ENCODE data around the gene DIO3.

The DIO3 gene

GRCh38 chr14:101514136-101514535, 47.2 kb upstream of the DIO3 start:
- Histone ChIP-seq H3K27me3 (ENCODE audit: insufficient read depth, low read length) (no peaks in the 10 kb centered on the region), H4K20me1 (ENCODE audit: insufficient read depth, low read length) (no peaks in the 10 kb centered on the region), H3K4me2 (ENCODE audit: low read length) (no peak overlapping the region), H3F3A (ENCODE audit: insufficient read depth, low read length) (no peaks in the 10 kb centered on the region), H3K9me3 (ENCODE audit: low read length) (no peaks in the 10 kb centered on the region), H3K27ac (ENCODE audit: low read depth, low read length, poor library complexity, severe bottlenecking) (no peak overlapping the region), H2AFZ (ENCODE audit: low read length) (no peak overlapping the region), H3K9me2 (ENCODE audit: low read depth, low read length) (no peaks in the 10 kb centered on the region), H3K79me2 (ENCODE audit: insufficient read depth, low read length) (no peaks in the 10 kb centered on the region), H3K36me3 (ENCODE audit: insufficient read depth, low read length) (no peaks in the 10 kb centered on the region), H3K4me1 (ENCODE audit: insufficient read depth, low read length, severe bottlenecking) (no peaks in the 10 kb centered on the region), H3K9ac (ENCODE audit: low read length) (no peak overlapping the region), H3K4me3 (ENCODE audit: low read depth, low read length, poor library complexity, severe bottlenecking) (no peak overlapping the region)
- no peak for TF ChIP-seq EZH2 (IDR thresholded peaks at IDR 0.05; ENCODE audit: borderline replicate concordance, low read length)
- no peak for TF ChIP-seq CTCF (IDR thresholded peaks at IDR 0.05; ENCODE audit: low read length)

- no peak overlapping the region for H2AFZ ChIP-seq (ENCODE audit: low read length)
- no peak overlapping the region for H3K9ac ChIP-seq (ENCODE audit: low read length)
- no peaks in the 10 kb centered on the region for H3K9me2 ChIP-seq (ENCODE audit: low read depth, low read length)
- H3F3A ChIP-seq (ENCODE audit: insufficient read depth, low read length) = no peaks in the 10 kb centered on the region
- no peaks in the 10 kb centered on the region for H3K79me2 ChIP-seq (ENCODE audit: insufficient read depth, low read length)
- no peaks in the 10 kb centered on the region for H3K27me3 ChIP-seq (ENCODE audit: insufficient read depth, low read length)
- no peaks in the 10 kb centered on the region for H3K9me3 ChIP-seq (ENCODE audit: low read length)
- TF ChIP-seq EZH2 (IDR thresholded peaks at IDR 0.05; ENCODE audit: borderline replicate concordance, low read length) (no peak), CTCF (IDR thresholded peaks at IDR 0.05; ENCODE audit: low read length) (no peak)
- H3K4me1 ChIP-seq (ENCODE audit: insufficient read depth, low read length, severe bottlenecking) = no peaks in the 10 kb centered on the region
- no peak overlapping the region for H3K4me2 ChIP-seq (ENCODE audit: low read length)
- H3K27ac ChIP-seq (ENCODE audit: low read depth, low read length, poor library complexity, severe bottlenecking) = no peak overlapping the region
- H3K4me3 ChIP-seq (ENCODE audit: low read depth, low read length, poor library complexity, severe bottlenecking) = no peak overlapping the region
- no peaks in the 10 kb centered on the region for H4K20me1 ChIP-seq (ENCODE audit: insufficient read depth, low read length)
- H3K36me3 ChIP-seq (ENCODE audit: insufficient read depth, low read length) = no peaks in the 10 kb centered on the region
Observed at GRCh38 chr14:101516401-101516800, 44.9 kb upstream of the DIO3 start.

GRCh38 chr14:101518611-101519473, 42.5 kb upstream of the DIO3 start:
- Histone ChIP-seq H3K27me3 (ENCODE audit: insufficient read depth, low read length) (no peaks in the 10 kb centered on the region), H3F3A (ENCODE audit: insufficient read depth, low read length) (no peaks in the 10 kb centered on the region), H4K20me1 (ENCODE audit: insufficient read depth, low read length) (no peaks in the 10 kb centered on the region), H3K27ac (ENCODE audit: low read depth, low read length, poor library complexity, severe bottlenecking) (no peak overlapping the region), H3K79me2 (ENCODE audit: insufficient read depth, low read length) (no peaks in the 10 kb centered on the region), H3K9me3 (ENCODE audit: low read length) (no peaks in the 10 kb centered on the region), H3K9me2 (ENCODE audit: low read depth, low read length) (no peaks in the 10 kb centered on the region), H3K36me3 (ENCODE audit: insufficient read depth, low read length) (no peaks in the 10 kb centered on the region), H3K9ac (ENCODE audit: low read length) (no peak overlapping the region), H3K4me2 (ENCODE audit: low read length) (no peak overlapping the region), H2AFZ (ENCODE audit: low read length) (no peak overlapping the region), H3K4me1 (ENCODE audit: insufficient read depth, low read length, severe bottlenecking) (no peaks in the 10 kb centered on the region), H3K4me3 (ENCODE audit: low read depth, low read length, poor library complexity, severe bottlenecking) (no peak overlapping the region)
- TF ChIP-seq CTCF (IDR thresholded peaks at IDR 0.05; ENCODE audit: low read length) = no peak
- no peak for TF ChIP-seq EZH2 (IDR thresholded peaks at IDR 0.05; ENCODE audit: borderline replicate concordance, low read length)
